Activated CD8-positive, alpha-beta memory T cell treated with anti-CD3 and anti-CD28 coated beads for 48 hours (primary cell): ENCODE data around the gene ASIC5.

Experiments used
- DNase-seq, 3 experiments: peaks; one replicate each; pipeline ENCODE4 v3.0.0-alpha.2; 2020; ENCODE audit warnings: low read depth in 2 of 3, low spot score in 2 of 3

ASIC5 gene

DNA sequence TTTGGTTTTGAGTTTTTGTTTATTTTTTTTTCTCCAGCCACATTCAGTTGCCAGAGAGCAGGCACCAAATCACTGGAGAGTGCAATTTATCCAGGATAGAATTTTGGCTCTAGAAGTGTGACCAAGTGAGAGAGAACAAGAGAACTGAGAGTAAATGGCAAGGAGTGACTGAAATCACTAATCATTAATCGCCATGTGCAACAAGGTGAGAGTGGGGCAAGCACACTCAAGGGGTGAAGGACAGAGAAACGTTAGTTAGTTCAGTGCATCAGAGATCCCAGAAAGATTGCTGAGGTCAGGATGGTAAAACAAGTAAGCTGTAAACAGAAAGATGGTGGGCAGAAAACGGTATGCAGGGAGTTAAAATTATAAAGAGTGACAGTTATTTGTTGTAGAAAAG lies 17.8 kb upstream of the ASIC5 start:
- no peak for DNase-seq

DNA sequence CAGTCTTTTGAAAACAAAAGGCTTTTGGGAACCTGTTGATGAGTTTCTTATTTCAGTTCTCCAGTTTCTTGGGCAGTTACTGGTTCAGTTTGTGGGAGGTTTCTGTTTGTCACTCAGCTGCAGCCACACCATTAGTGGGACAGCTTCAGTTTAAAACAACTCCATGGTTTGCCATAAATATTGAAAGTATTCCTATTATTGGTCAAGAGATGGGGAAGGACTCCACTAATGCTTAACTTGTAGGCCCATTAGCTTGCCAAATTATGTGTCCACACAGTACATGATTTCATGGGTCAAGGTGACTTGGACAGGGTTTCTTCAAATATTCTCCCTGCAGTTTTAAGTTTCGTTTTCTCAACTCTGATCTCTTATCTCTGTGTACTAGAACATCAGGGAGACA lies 15.5 kb upstream of the ASIC5 start:
- DNase-seq, result no peak

DNA sequence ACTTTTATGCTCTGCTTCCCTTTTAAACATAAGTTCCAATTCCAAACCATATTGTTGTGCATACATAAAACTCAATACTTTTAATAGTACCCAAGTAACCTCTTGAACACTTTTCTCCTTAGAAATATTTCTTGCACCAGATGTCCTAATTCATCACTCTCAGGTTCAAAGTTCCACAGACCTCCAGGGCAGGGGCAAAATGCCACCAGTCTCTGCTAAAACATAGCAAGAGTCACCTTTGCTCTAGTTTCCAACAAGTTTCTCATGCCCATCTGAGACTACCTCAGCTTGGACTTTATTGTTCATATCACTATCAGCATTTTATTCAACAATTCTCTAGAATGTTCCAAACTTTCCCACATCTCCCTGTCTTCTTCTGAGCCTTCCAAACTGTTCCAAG lies 13.7 kb upstream of the ASIC5 start:
- no peak for DNase-seq

DNA sequence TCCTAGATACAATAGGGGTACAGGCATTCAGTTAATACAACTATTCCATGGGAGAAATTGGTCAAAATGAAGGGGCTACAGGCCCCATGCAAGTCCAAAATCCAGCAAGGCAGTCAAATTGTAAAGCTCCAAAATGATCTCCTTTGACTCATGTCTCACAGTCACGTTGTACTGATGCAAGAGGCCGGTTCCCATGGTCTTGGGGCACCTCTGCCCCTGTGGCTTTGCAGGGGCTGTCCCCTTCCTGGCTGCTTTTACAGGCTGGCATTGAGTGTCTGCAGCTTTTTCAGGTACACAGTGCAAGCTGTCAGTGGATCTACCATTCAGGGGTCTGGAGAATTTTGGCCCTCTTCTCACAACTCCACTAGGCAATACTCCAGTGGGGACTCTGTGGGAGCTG lies 12.5 kb upstream of the ASIC5 start:
- DNase-seq, result no peak

DNA sequence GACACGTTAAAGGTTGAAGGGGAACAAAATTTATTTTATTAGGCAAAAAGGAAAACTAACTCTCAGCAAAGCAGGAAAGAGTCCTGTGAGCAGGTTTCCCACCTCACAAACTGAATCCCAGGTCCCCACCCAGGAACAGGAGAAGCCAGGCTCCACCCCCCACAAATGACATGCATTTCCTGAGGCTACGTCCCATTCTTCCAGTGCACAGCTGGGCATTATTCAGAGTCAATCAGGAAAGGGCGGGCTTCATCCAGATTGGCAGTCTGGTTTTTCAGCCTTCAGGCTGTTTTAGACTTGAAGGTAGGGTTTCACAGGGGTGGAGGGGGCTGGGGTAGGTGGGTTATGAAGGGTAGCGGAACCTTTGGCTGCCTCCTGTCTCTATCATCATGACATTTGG lies 11.9 kb upstream of the ASIC5 start:
- no peak for DNase-seq

DNA sequence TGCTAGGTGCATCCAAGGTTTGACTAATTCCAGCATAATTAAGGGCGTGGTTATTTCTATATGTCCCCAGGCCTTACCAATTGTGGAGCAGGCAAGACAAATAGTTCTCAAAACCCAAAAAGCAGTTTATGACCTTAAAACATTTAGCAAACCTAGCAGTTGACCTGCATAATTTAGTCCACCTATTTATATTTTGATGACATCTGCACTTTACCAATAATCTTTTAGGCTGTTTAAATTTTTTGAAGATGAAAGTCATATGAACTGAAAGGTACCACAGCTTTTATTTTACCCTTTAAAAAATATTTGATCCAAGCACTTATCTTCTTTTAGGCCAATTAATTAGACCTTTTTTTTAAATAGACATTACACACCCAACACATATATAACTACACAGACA lies 9.8 kb upstream of the ASIC5 start:
- DNase-seq, result no peak

DNA sequence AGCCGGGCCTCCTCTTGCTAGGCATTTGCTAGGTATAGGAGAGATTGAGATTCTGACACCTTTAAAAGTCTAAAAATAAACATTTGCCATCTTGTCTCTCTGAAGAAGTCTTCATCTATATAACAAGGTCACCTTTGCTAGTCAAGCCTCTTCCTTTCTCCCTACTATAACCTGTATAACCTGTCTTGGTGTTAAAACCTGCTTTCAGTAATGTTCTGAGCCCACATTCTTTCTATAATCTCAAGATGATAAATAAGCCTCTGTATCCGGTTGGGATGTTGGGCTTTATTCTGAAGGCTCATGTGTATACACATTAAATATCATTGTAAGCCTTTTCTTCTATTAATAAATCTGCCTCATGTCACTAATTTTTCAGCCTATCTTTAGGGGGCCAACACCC lies 10.2 kb downstream of the ASIC5 start:
- DNase-seq, result no peak

DNA sequence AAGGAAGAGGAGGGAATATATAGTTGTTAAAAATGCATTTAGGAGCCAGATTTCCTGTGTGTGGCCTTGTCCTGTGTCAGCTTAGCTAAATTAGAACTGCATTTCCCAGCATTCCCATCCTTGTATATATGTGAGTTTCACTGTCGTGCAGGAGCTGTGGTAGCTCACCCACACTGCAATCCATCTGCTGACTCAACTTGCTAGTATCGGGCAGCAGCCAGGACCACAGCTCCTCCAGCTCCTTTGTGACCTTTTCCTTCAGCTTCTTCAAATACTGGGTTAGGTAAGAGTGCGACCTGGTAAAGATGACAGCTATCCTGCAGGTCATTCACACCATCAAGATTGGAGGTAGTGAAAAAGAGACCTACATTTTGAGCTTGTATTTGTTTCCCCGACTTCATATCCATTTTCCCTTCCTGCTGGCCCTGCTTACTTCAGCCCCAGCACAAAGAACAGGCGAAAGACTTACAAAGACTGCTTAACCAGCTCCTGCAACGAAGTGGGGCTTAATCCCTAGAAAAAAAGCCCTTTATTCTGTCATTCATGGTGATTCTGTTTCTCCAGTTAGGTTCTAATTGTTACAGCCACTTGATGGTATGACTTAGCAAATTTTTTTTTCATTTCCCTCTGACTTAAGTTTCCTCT lies 11.4 kb downstream of the ASIC5 start:
- no peak for DNase-seq

DNA sequence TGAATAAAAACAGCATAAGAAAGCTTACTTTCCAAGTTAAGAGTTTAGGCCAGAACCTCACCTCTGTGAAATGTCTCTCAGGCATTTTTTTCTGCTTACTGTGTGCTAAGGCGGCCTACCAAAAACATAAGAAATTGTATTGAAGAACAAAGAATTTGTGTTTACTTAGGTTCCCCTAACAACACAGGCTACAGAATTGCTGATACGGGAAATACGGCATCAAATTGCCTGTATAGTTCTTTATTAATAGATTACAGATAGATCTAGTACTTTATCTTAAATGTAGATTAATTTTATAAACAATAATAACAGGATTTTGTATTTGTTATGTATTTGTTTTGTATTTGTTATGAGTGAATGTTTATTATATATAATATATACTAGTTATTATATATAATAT lies 12.9 kb downstream of the ASIC5 start:
- DNase-seq, result no peak

DNA sequence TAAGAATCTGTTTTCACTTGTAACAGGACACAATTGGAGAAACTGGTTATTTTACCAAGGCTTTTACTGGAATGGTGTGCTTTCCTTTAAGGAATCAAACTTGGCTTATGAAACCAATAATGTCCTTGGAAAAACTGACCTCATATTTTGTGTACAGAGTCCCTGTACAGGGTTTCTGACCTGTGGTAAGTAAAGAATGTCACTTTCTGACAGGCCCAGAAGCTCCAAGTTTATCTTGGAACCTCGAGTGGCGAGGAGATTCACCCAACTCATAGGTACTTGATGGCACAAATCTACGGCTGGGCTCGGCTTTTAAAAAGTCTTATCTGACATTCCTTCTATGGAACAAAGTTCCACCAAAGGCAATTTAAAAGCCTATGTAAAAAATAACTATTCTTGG lies 17.0 kb downstream of the ASIC5 start:
- no peak for DNase-seq

DNA sequence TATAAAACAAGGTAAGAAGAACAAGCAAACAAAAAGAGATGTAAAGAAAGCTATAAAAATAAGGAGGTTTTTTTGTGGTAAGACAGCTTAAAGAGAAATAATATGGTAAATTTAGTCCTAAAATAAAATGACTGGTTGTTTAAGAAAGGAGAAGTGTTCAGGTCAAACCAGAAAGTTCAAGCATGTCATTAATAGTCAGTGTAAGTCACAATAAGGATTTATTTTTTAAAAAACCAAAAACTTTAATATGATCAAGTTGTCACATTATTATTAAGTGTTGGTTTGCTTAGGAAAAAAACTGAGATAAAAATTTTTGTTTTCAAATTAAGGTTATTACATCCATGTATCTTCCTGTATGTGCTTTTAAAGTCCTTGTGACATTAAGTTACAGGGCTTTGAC lies 19.1 kb downstream of the ASIC5 start:
- DNase-seq, result no peak

DNA sequence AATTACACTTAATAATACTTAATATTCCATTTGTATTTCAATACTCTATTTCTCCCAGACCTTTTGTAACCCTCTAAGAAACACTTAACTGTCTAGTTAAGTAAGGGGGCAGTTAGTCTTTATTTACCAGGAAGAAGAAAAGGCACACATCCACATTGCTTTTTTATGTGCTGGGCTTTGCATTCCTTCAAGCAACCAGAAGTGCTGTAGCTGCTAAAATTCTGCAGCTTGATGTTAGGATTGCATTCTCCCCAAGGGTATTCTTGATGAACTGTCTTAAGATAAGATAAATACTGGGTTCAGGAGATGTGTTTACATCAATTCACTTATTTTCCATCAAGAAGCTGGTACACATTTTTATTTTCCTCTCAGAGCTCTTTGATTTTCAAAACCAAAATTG lies 24.0 kb downstream of the ASIC5 start:
- no peak for DNase-seq

DNA sequence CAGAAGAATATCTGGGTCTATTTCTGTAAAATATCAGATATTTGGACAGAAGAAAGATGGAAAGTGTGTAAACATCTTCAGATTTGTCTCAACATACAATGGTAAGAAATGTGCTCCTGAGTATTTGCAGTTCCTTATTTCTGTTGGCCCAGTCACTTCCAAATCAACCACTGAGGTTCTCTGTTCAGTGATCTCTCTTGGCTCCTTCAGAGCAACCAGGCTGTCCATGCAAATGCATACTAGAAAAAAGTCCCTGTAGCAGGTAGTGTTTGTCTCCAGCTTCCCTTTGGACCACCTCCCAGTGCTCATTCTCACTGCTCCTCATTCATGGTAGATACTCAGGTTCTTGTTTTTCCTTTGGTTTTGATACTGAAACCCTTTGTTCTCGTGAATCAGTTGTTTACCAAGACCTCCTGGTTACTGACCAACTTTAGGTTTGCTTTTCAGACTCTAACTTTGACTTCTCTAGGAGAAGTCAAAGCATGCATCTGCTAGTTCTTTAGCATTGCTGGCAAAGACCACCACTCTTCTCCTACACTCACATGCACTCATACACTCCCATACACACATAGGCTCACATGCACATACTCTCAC lies 28.8 kb downstream of the ASIC5 start:
- DNase-seq, result no peak

DNA sequence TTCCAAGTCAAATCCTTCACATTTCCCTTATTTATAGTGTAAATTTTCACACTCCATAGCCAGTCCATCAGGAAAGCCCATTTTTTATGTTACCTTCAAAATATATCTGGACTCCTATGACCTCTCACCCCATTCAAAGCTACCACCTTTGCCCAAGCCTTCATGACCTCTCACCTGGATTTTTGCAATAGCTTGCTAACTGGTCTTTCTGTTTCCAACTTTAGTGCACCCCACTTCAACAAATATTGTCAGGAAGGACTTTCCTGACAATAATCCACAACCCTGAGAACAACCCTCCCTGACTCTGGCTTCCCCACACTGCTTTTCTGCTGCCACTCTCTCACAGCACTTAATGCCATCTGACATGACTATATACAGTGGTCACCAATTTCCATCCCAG lies 33.4 kb downstream of the ASIC5 start:
- no peak for DNase-seq

DNA sequence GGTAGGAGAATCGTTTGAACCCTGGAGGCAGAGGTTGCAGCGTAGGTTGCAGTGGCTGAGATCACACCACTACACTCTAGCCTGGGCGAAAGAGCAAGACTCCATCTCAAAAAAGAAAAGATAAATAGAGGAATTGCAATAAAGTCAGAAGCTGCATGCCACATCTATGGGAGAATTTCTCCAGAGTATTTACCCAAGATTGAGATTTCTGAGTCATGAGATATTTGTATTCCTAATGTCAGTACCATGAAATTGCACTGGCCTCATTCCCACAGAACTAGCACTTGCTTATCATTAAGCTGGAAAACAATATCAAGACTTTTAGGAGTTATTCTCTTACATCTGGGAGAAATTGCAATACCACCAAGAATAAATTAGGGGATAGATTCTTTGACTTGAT lies 37.4 kb downstream of the ASIC5 start:
- no peak for DNase-seq

DNA sequence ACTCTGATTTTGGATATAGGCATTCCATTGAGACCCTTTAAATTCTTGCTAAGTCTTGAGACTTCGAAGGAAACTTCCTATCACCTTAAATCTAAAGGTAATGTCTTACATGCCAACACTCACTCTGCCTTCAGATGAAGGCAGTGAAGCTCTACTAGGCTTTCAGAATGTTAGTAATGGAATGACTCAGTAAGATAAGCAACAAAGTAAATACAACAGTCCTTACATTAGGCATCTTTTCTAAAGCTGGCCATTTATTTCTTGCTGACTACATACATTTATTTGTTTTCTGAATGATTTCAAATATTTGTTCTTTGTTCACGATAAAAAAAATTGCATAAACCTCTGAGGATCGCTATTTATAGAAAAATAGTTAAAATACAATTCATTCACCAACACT lies 43.5 kb downstream of the ASIC5 start:
- DNase-seq, result no peak

DNA sequence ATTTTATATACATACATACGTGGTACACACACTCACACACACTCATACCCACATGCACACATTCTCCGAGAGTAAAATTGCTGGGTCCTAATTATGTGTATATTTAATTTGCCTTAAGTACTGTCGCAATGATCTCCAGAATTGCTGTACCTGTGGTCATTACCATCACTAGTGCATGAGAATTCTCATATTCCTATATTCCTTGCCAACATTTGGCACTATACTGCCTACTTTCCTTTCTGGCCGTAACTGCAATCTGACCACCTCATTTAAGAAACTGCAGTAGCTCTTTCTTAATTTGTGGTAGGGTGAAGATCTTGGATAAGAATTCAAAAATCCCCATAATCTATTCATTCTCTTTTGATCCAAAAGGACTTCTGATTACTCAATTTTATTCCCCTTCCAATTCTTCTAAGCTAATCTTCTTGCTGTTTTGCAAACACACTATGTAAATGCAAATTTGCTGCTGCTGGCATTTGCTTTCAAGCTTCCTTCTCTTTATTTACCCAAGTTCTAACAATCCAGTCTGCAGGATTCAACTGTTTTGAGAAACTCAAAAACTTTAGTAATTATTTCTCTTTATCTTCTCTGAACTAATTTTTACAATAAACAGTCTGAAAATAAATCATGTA lies 45.1 kb downstream of the ASIC5 start:
- DNase-seq, result no peak

DNA sequence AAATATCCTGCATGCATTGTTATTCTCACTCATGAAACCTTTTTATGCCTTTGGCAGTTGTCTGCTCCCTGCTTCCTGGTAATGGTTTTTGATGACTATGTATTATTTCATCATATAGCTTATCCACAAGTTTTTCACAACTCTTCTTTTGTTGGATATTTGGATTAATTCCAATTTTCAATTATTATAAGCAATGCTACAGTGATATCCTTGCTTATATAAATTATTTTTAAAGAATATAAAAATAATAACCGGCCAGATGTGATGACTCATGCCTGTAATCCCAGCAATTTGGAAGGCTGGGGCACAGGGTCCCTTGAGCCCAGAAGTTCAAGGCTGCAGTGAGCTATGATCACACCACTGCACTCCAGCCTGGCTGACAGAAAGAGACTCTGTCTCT lies 47.0 kb downstream of the ASIC5 start:
- DNase-seq, result no peak

DNA sequence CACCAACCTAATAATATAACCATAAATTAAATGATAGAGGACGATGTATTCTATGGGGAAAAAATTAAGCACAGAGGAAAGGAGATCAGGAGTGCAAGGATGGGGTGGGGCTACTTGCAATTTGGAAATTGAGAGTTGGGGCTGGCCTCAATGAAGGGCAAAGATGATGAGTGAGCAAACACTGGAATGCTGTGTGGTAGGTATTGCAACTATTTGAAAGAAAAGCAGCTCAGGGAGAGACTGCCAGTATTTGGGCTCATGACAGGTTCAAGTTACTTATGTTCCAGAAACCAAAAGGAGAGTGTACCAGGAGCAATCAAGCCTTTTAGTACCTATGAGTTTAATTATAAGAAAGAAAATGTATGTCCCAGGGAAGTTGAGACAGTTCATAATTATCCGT lies 47.4 kb downstream of the ASIC5 start:
- DNase-seq, result no peak

DNA sequence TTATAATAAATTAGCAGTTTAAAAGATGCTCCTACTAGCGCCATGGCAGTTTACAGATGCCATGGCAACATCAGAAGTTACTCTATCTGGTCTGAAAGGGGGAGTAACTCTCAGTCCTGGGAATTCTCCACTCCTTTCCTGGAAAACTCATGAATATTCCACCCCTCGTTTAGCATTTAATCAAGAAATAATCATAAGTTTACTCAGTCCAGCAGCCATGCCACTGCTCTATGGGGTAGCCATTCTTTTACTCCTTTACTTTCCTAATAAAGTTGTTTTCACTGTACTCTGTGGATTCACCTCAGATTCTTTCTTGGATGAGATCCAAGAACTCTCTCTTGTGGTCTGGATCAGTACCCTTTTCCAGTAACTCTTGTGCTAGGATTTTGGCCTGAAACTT lies 55.0 kb downstream of the ASIC5 start:
- no peak for DNase-seq

DNA sequence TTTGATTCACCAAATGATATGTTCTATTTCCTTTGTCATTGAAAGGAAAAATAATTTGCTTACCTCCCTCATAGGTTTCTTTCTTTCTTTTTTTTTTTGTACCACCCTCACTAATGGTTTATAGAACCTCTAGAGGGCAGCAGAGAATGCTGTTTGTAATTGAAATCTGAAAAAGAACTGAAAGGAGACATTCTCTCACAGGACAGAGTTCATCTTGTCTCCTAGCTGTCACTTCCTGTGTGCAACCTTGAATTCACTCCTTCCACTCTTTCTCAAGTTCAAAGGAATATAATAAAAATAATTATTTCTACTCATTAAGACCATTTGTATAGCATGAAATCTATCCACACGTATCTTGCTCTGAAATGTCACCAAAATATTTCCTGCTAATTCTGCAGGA lies 56.2 kb downstream of the ASIC5 start:
- no peak for DNase-seq

DNA sequence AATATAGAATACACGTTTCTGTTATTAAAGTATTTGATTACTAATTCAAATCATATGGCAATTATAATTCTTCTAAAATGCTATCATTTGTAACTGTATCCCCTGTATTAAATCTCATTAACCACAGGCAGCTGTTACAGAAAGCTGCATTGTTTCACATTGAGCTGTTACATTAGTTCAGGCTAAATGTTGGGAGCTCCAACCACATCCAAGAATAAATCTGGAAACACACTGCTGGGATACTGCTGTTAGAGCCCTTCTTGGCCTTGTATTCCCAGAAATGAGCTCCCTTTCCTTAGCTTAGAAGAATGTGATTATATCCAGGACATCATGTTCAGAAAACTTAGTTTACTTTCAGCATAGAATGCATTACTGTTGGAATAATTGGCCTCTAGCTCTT lies 59.1 kb downstream of the ASIC5 start:
- DNase-seq, result no peak

DNA sequence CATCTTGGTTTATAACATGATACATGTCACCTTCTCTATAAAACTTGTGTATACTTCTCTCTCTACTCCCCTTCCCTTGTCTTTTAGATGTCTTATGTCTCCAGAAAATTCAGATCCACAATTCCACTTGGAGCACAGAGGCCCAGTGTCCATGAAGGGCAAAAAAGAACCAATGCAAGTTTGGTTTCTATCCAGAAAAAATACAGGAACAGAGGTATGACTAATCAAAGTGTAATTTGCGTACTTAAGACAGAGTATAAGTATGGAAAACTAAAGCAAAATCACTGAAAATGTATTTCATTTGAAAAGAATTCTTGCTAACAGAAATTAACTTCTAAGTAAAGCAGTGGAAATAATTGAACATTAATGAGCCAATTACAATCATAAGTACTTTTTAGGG lies 61.1 kb downstream of the ASIC5 start:
- no peak for DNase-seq
